HCT116 (cell line): ENCODE measurements around the gene TMEM74B. TPM values are rescaled to one million over a fixed set of nuclear protein-coding genes. Genes with fewer than 3 reads are reported as not detected.

ENCODE experiments used
- ATAC-seq: fragments of 200-7000 bp; cut with Tn5 transposase; 2 replicates; pipeline ENCODE4 v1.9.1; 2020; ENCODE audit warnings: mild to moderate bottlenecking, moderate library complexity
- BruUV-seq: library from RNA; stranded (reverse); fragments of 400-500 nt; replicated peaks from 2 replicates; lab custom pipeline; 2021; lab: Mats Ljungman, UMichigan
- CTCF ChIA-PET: fragments of 300-600 bp; sonication (Branson Sonifier 250); formaldehyde crosslinking; loops from one replicate; lab custom pipeline; 2021; ENCODE audit warnings: antibody characterized with exemption; lab: Charles Lee
- POLR2A ChIA-PET: fragments of 300-600, 350-600 bp; sonication (Branson Sonifier 250); formaldehyde crosslinking; loops from one replicate; lab custom pipeline; 2021; ENCODE audit warnings: antibody characterized with exemption; lab: Charles Lee
- RAD21 ChIA-PET, 2 experiments: fragments of 300-600 bp; sonication (Branson Sonifier 250); formaldehyde crosslinking; loops; one replicate each; lab custom pipeline; 2023; ENCODE audit warnings: low total read pairs in 2 of 2; ENCODE audit not compliant: uncharacterized antibody in 2 of 2, unreplicated experiment in 2 of 2, low non-redundant PET in 1 of 2; lab: Charles Lee
- DNase-seq: peaks from one replicate; pipeline ENCODE4 v3.0.0-alpha.2; 2010; ENCODE audit warnings: low read depth, low spot score
- H2AFZ ChIP-seq: fragments of 200-600 bp; shearing (Covaris generic), sonication (generic); 2 replicates; pipeline ENCODE4 v1.6.1; 2017; ENCODE audit warnings: low read depth, mixed run types, mixed read lengths, antibody characterized with exemption, low read length; ENCODE audit not compliant: poor library complexity, severe bottlenecking
- H3K27ac ChIP-seq: 2 replicates; pipeline ENCODE4 v1.5.1; 2012; ENCODE audit warnings: low read depth, low read length
- H3K27me3 ChIP-seq: fragments of 200-600 bp; sonication (generic); 2 replicates; pipeline ENCODE4 v1.6.1; 2016; ENCODE audit warnings: mixed run types, low read length, mixed read lengths; ENCODE audit not compliant: insufficient read depth
- H3K36me3 ChIP-seq, 2 experiments: fragments of 200-500 bp in 1 of 2; fragments of 200-600 bp in 1 of 2; sonication (Bioruptor generic) in 1 of 2; sonication (generic) in 1 of 2; 2 replicates each; pipeline versions ENCODE4 v1.5.1 to v1.6.1; 2014 to 2016; ENCODE audit warnings: low read length in 2 of 2, inconsistent platforms in 1 of 2, mixed read lengths in 1 of 2, mixed run types in 1 of 2; ENCODE audit not compliant: insufficient read depth in 2 of 2, control insufficient read depth in 1 of 2
- H3K4me1 ChIP-seq, 2 experiments: fragments of 200-600 bp in 1 of 2; sonication (generic) in 1 of 2; 2 replicates each; pipeline versions ENCODE4 v1.5.1 to v1.6.1; 2012 to 2017; ENCODE audit warnings: low read length in 2 of 2, inconsistent platforms in 1 of 2, mild to moderate bottlenecking in 1 of 2, mixed read lengths in 1 of 2, mixed run types in 1 of 2, moderate library complexity in 1 of 2; ENCODE audit not compliant: insufficient read depth in 2 of 2, control insufficient read depth in 1 of 2
- H3K4me2 ChIP-seq: fragments of 200-600 bp; sonication (generic); 2 replicates; pipeline ENCODE4 v1.6.1; 2017; ENCODE audit warnings: mixed run types, low read length, mixed read lengths
- H3K4me3 ChIP-seq, 2 experiments: fragments of 200-600 bp in 1 of 2; sonication (generic) in 1 of 2; replicated peaks in 1 of 2; 2 replicates each; pipeline ENCODE4 v1.5.1; 2011 to 2016; ENCODE audit warnings: low read length in 2 of 2, control low read depth in 1 of 2, low read depth in 1 of 2, mild to moderate bottlenecking in 1 of 2, mixed read lengths in 1 of 2, mixed run types in 1 of 2
- H3K79me2 ChIP-seq: fragments of 200-600 bp; sonication (generic); 2 replicates; pipeline ENCODE4 v1.6.1; 2017; ENCODE audit warnings: mild to moderate bottlenecking, mixed run types, low read length, moderate library complexity, mixed read lengths; ENCODE audit not compliant: insufficient read depth
- H3K9ac ChIP-seq: fragments of 200-600 bp; sonication (generic); 2 replicates; pipeline ENCODE4 v1.6.1; 2016; ENCODE audit warnings: low read length, mixed read lengths
- H3K9me2 ChIP-seq: fragments of 200-600 bp; sonication (generic), shearing (Covaris generic); 2 replicates; pipeline ENCODE4 v1.6.1; 2017; ENCODE audit warnings: mixed run types, mild to moderate bottlenecking, moderate library complexity; ENCODE audit not compliant: insufficient read depth
- H3K9me3 ChIP-seq, 2 experiments: fragments of 200-500 bp in 1 of 2; fragments of 200-600 bp in 1 of 2; sonication (Bioruptor generic) in 1 of 2; sonication (generic) in 1 of 2; 2 replicates each; pipeline ENCODE4 v1.6.1; 2014 to 2017; ENCODE audit warnings: low read length in 2 of 2, mixed read lengths in 2 of 2, inconsistent platforms in 1 of 2, low read depth in 1 of 2, mild to moderate bottlenecking in 1 of 2, mixed run types in 1 of 2, moderate library complexity in 1 of 2; ENCODE audit not compliant: control insufficient read depth in 1 of 2, insufficient read depth in 1 of 2
- H4K20me1 ChIP-seq: fragments of 200-600 bp; sonication (generic), shearing (Covaris generic); 2 replicates; pipeline ENCODE4 v1.6.1; 2017; ENCODE audit warnings: mixed run types, mild to moderate bottlenecking, moderate library complexity; ENCODE audit not compliant: insufficient read depth
- ATF3 ChIP-seq: IDR thresholded peaks from 2 replicates; pipeline ENCODE4 v1.6.1; 2012
- CBX3 ChIP-seq: IDR thresholded peaks from 2 replicates; pipeline ENCODE4 v1.6.1; 2012; ENCODE audit warnings: low read depth
- CTCF ChIP-seq, 3 experiments: fragments of 200-600 bp in 1 of 3; sonication (generic) in 1 of 3; IDR thresholded peaks in 2 of 3; conservative IDR thresholded peaks in 1 of 3; 2 replicates each; pipeline ENCODE4 v1.5.1; 2012 to 2017; ENCODE audit warnings: low read depth in 2 of 3, low read length in 2 of 3, antibody characterized with exemption in 1 of 3, borderline replicate concordance in 1 of 3, control low read depth in 1 of 3, mild to moderate bottlenecking in 1 of 3, mixed read lengths in 1 of 3, mixed run types in 1 of 3, moderate library complexity in 1 of 3; ENCODE audit not compliant: insufficient read depth in 1 of 3
- EZH2 ChIP-seq: fragments of 200-600 bp; sonication (generic); IDR thresholded peaks from 2 replicates; pipeline ENCODE4 v1.6.1; 2017; ENCODE audit warnings: antibody characterized with exemption, mixed run types
- EZH2phosphoT487 ChIP-seq: fragments of 200-600 bp; IDR thresholded peaks from 2 replicates; pipeline ENCODE4 v1.6.1; 2018; ENCODE audit warnings: antibody characterized with exemption, borderline replicate concordance
- JUND ChIP-seq: IDR thresholded peaks from 2 replicates; pipeline ENCODE4 v1.6.1; 2012
- MAX ChIP-seq: IDR thresholded peaks from 2 replicates; pipeline ENCODE4 v1.6.1; 2012
- POLR2AphosphoS5 ChIP-seq: IDR thresholded peaks from 2 replicates; pipeline ENCODE4 v1.6.1; 2011; ENCODE audit warnings: mild to moderate bottlenecking, low read depth, low read length, moderate library complexity
- SIN3A ChIP-seq: IDR thresholded peaks from 2 replicates; pipeline ENCODE4 v1.6.1; 2012; ENCODE audit warnings: low read depth
- TCF7L2 ChIP-seq: IDR thresholded peaks from 2 replicates; pipeline ENCODE4 v1.7.0; 2011; ENCODE audit warnings: borderline replicate concordance, inconsistent platforms; ENCODE audit not compliant: insufficient read depth, insufficient read length; ENCODE audit errors: extremely low read depth
- YY1 ChIP-seq: IDR thresholded peaks from 2 replicates; pipeline ENCODE4 v1.6.1; 2011; ENCODE audit warnings: low read length, low read depth, moderate library complexity, mild to moderate bottlenecking; ENCODE audit not compliant: insufficient replicate concordance; ENCODE audit errors: extremely low read depth
- intact Hi-C: fragments of 100-400 bp; cut with micrococcal nuclease; formaldehyde crosslinking; loops from 2 replicates; pipeline ENCODE4 v1.10.0; 2022
- total RNA-seq: library from RNA; stranded (reverse); gene quantifications from one replicate; pipeline ENCODE4 v1.2.1, GENCODE V29; 2021; ENCODE audit not compliant: unreplicated experiment

Gene TMEM74B
- total RNA-seq, 1 experiment from 2014 or later, result 25.7 TPM

GRCh38 chr20:1160991-1161390 is 23.8 kb downstream of the TMEM74B start:
- Histone ChIP-seq H3K4me1 (no peaks in the 10 kb centered on the region), H3K27me3 (no peaks in the 10 kb centered on the region), H3K9me3 (no peaks in the 10 kb centered on the region), H3K4me2 (no peak overlapping the region), H3K27ac (no peak overlapping the region), H2AFZ (no peak overlapping the region), H3K79me2 (peaks cover 5% of the 10 kb centered on the region), H3K9ac (no peak overlapping the region), H4K20me1 (no peaks in the 10 kb centered on the region), H3K9me2 (no peaks in the 10 kb centered on the region), H3K4me3 (no peak overlapping the region), H3K36me3 (peaks cover 21 to 31% of the 10 kb centered on the region in 2 experiments)
- RAD21 ChIA-PET, result no interaction called here
- ATAC-seq, result no peak
- POLR2A ChIA-PET, result no interaction called here
- no peak for DNase-seq
- no peak for TF ChIP-seq EZH2phosphoT487
- no peak for TF ChIP-seq YY1
- no peak for TF ChIP-seq POLR2AphosphoS5
- BruUV-seq, result no TSS peak
- CTCF ChIA-PET, result no interaction called here
- intact Hi-C loops, result no loop called here

- RAD21 ChIA-PET, result no interaction called here
- H3K9me2 ChIP-seq, result no peaks in the 10 kb centered on the region
- POLR2A ChIA-PET, result no interaction called here
- no peaks in the 10 kb centered on the region for H3K9me3 ChIP-seq
- no peak overlapping the region for H2AFZ ChIP-seq
- CTCF ChIA-PET, result no interaction called here
- H3K27ac ChIP-seq, result no peak overlapping the region
- H3K36me3 ChIP-seq, result peaks cover 16 to 28% of the 10 kb centered on the region in 2 experiments
- H3K9ac ChIP-seq, result no peak overlapping the region
- H4K20me1 ChIP-seq, result no peaks in the 10 kb centered on the region
- TF ChIP-seq CBX3 (no peak), SIN3A (no peak), EZH2phosphoT487 (no peak), TCF7L2 (no peak), POLR2AphosphoS5 (no peak), MAX (no peak), JUND (no peak), ATF3 (no peak), EZH2 (no peak), CTCF (IDR thresholded peaks at IDR 0.05 in 2 of 3, conservative IDR thresholded peaks at IDR 0.05 in 1 of 3; ENCODE audit: borderline replicate concordance in 1 of 3, insufficient read depth in 1 of 3, low read depth in 2 of 3, low read length in 2 of 3) (no peak)
- TF ChIP-seq, all 23 proteins: peak for 0
- ATAC-seq, result no peak
- DNase-seq, result no peak
- Histone ChIP-seq H3K4me1 (no peaks in the 10 kb centered on the region), H3K4me2 (no peak overlapping the region), H3K79me2 (peaks cover 5% of the 10 kb centered on the region), H3K4me3 (no peak overlapping the region), H3K27me3 (no peaks in the 10 kb centered on the region)
- intact Hi-C loops, result no loop called here
- no TSS peak for BruUV-seq
These were observed 24.3 kb downstream of the TMEM74B start for GRCh38 chr20:1160496-1160895.
